Spleen (tissue), 11 donors: Measurements from ENCODE around the gene CHCT1. TPM values are rescaled to one million over a fixed set of nuclear protein-coding genes. Genes with fewer than 3 reads are reported as not detected.

Source experiments
- DNase-seq: peaks from one replicate; pipeline ENCODE4 v3.0.0-alpha.2; 2020
- H3K27ac ChIP-seq, 8 donors: fragments of 200-600 bp; sonication (generic) in 7 of 8; 1 replicate in 4 of 8; 2 replicates in 4 of 8; pipeline versions ENCODE4 v1.5.0 to v1.8.0; 2016 to 2021; ENCODE audit warnings: inconsistent platforms in 4 of 8, mild to moderate bottlenecking in 4 of 8, moderate library complexity in 1 of 8
- H3K27me3 ChIP-seq, 7 donors: fragments of 200-600 bp; sonication (generic) in 6 of 7; replicated peaks in 1 of 7; 1 replicate in 4 of 7; 2 replicates in 3 of 7; pipeline versions ENCODE4 v1.5.0 to v1.8.0; 2016 to 2021; ENCODE audit warnings: inconsistent platforms in 3 of 7, mild to moderate bottlenecking in 1 of 7
- H3K36me3 ChIP-seq, 6 donors: fragments of 200-600 bp; sonication (generic) in 5 of 6; 1 replicate in 4 of 6; 2 replicates in 2 of 6; pipeline versions ENCODE4 v1.5.0 to v1.8.0; 2016 to 2021; ENCODE audit warnings: inconsistent platforms in 2 of 6
- H3K4me1 ChIP-seq, 6 donors: fragments of 200-600 bp; sonication (generic) in 5 of 6; 1 replicate in 3 of 6; 2 replicates in 3 of 6; pipeline versions ENCODE4 v1.5.0 to v1.8.0; 2016 to 2021; ENCODE audit warnings: inconsistent platforms in 3 of 6
- H3K4me3 ChIP-seq, 8 donors: fragments of 200-600 bp; sonication (generic) in 7 of 8; 1 replicate in 4 of 8; 2 replicates in 4 of 8; pipeline versions ENCODE4 v1.5.0 to v1.8.0; 2016 to 2021; ENCODE audit warnings: inconsistent platforms in 4 of 8, mild to moderate bottlenecking in 4 of 8, moderate library complexity in 2 of 8
- H3K9me3 ChIP-seq, 8 donors: fragments of 200-600 bp; sonication (generic) in 7 of 8; 1 replicate in 4 of 8; 2 replicates in 4 of 8; pipeline versions ENCODE4 v1.5.0 to v1.8.0; 2016 to 2021; ENCODE audit warnings: inconsistent platforms in 4 of 8
- POLR2A ChIP-seq, 3 donors: fragments of 450-650 bp; IDR thresholded peaks; one replicate each; pipeline ENCODE4 v1.5.1; 2017; ENCODE audit warnings: antibody characterized with exemption in 3 of 3, mild to moderate bottlenecking in 1 of 3
- POLR2AphosphoS5 ChIP-seq, 3 donors: sonication (generic); formaldehyde crosslinking; IDR thresholded peaks; one replicate each; pipeline ENCODE4 v1.5.1; 2017; ENCODE audit warnings: antibody characterized with exemption in 3 of 3
- WGBS, 5 donors: extraction: QIAGEN DNeasy Blood & Tissue Kit in 3 of 5; methylation state at CpG; one replicate each; pipeline versions ENCODE4 v1.1.5 to v1.1.7; 2013 to 2018; 5-methylcytosine and 5-hydroxymethylcytosine counted together
- intact Hi-C: fragments of 100-400 bp; cut with DNase I; formaldehyde crosslinking; loops from one replicate; pipeline ENCODE4 v1.15.0; 2023; ENCODE audit warnings: low total_unique reads
- polyA plus RNA-seq, 3 donors: library from polyadenylated mRNA; stranded (reverse); fragments of 200-250 nt; gene quantifications; one replicate each; pipeline ENCODE4 v1.2.1, GENCODE V29; 2013
- total RNA-seq, 7 donors: library from RNA; depleted of rRNA in 3 of 7; stranded (reverse); fragments of >200 nt in 3 of 7; fragmentation: NEBNext Ultra II Directional in 4 of 7; extraction: Animal tissue kit (Norgen Biotek cat#: 25700) in 4 of 7; gene quantifications; one replicate each; pipeline versions ENCODE4 v1.1.0 to v1.2.1, GENCODE V29; 2016 to 2021
- TF ChIP-seq, protein P1 (sequence below), 11 experiments: fragments of 200-600 bp in 7 of 11; fragments of 450-650 bp in 4 of 11; sonication (generic) in 4 of 11; IDR thresholded peaks in 8 of 11; conservative IDR thresholded peaks in 3 of 11; 1 replicate in 7 of 11; 2 replicates in 4 of 11; pipeline versions ENCODE4 v1.4.0 to v1.8.0; 2016 to 2021; ENCODE audit warnings: antibody characterized with exemption in 11 of 11, inconsistent platforms in 4 of 11, mild to moderate bottlenecking in 1 of 11
- donor health status: healthy with polysubstance abuse.
- donor health status: DM: no; HTN: no; CAD: no; lungs with moderate emphysema.
- donor health status: DM: no; HTN: no; CAD: no.
- donor health status: Bipolar disorder and iron deficiency.
- donor health status: healthy.
- donor health status: DM: no; HTN: no; CAD: no.
- donor health status: DM: yes; HTN: yes; CAD: no.

CHCT1 gene
- total and polyA plus RNA-seq, 10 donors = 0.22 to 0.52 (median 0.36) TPM; not detected in 4

DNA sequence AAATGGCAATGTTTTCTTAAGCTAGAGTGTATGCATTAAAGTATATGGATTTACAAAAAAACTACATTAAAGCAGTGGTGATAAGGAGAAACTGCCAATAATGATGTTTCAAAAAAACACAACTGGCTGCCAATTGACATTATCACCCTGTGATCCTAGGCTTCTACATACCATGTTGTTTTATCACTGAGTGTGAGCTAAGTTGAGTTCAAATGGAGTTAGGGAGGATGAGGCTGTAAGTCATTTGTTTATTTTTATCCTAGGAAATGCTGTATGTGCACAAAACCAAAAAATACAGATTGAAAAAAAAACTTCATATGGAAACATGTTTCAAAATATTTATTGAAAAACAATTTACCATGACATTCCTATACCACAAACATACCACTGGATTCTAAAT, 22.9 kb downstream of the CHCT1 start:
- no peaks in the 10 kb centered on the region for H3K27me3 ChIP-seq
- no peaks in the 10 kb centered on the region for H3K4me1 ChIP-seq
- no peak overlapping the region for H3K4me3 ChIP-seq
- no peak for DNase-seq
- intact Hi-C loops = no loop called here
- H3K27ac ChIP-seq = no peak overlapping the region
- peaks cover 0 to 65% (median 31%) of the 10 kb centered on the region in 6 donors for H3K36me3 ChIP-seq
- no peak for TF ChIP-seq POLR2A (IDR thresholded peaks at IDR 0.05)
- TF ChIP-seq, protein P1, sequence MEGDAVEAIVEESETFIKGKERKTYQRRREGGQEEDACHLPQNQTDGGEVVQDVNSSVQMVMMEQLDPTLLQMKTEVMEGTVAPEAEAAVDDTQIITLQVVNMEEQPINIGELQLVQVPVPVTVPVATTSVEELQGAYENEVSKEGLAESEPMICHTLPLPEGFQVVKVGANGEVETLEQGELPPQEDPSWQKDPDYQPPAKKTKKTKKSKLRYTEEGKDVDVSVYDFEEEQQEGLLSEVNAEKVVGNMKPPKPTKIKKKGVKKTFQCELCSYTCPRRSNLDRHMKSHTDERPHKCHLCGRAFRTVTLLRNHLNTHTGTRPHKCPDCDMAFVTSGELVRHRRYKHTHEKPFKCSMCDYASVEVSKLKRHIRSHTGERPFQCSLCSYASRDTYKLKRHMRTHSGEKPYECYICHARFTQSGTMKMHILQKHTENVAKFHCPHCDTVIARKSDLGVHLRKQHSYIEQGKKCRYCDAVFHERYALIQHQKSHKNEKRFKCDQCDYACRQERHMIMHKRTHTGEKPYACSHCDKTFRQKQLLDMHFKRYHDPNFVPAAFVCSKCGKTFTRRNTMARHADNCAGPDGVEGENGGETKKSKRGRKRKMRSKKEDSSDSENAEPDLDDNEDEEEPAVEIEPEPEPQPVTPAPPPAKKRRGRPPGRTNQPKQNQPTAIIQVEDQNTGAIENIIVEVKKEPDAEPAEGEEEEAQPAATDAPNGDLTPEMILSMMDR (IDR thresholded peaks at IDR 0.05 in 8 of 11, conservative IDR thresholded peaks at IDR 0.05 in 3 of 11) = no peak
- no peak for TF ChIP-seq POLR2AphosphoS5 (IDR thresholded peaks at IDR 0.05)
- no peaks in the 10 kb centered on the region for H3K9me3 ChIP-seq

- intact Hi-C loops = no loop called here
- TF ChIP-seq POLR2AphosphoS5 (IDR thresholded peaks at IDR 0.05) = no peak
- no peak for TF ChIP-seq POLR2A (IDR thresholded peaks at IDR 0.05)
- TF ChIP-seq, protein P1 (IDR thresholded peaks at IDR 0.05 in 8 of 11, conservative IDR thresholded peaks at IDR 0.05 in 3 of 11) = no peak
- Histone ChIP-seq H3K27ac (no peak overlapping the region), H3K4me1 (no peaks in the 10 kb centered on the region), H3K9me3 (no peaks in the 10 kb centered on the region), H3K36me3 (peaks cover 0 to 87% (median 52%) of the 10 kb centered on the region in 6 donors), H3K4me3 (no peak overlapping the region), H3K27me3 (no peaks in the 10 kb centered on the region)
- DNase-seq = no peak
- WGBS, 5 donors = 92 to 97% (median 95%) methylated on average over 8 of the region's 8 CpGs
These were observed 25.1 kb downstream of the CHCT1 start for GRCh38 chr17:60447375-60447774.

GRCh38 chr17:60451071-60451470, 28.8 kb downstream of the CHCT1 start:
- 95 to 100% (median 98%) methylated on average over 1 of the region's 1 CpG for WGBS, 5 donors
- TF ChIP-seq, protein P1 (IDR thresholded peaks at IDR 0.05 in 8 of 11, conservative IDR thresholded peaks at IDR 0.05 in 3 of 11) = no peak
- no peak for TF ChIP-seq POLR2AphosphoS5 (IDR thresholded peaks at IDR 0.05)
- TF ChIP-seq POLR2A (IDR thresholded peaks at IDR 0.05) = no peak
- no peak for DNase-seq
- Histone ChIP-seq H3K27ac (no peak overlapping the region), H3K4me1 (no peaks in the 10 kb centered on the region), H3K9me3 (no peaks in the 10 kb centered on the region), H3K27me3 (no peaks in the 10 kb centered on the region), H3K36me3 (peaks cover 0 to 100% (median 83%) of the 10 kb centered on the region in 6 donors), H3K4me3 (no peak overlapping the region)
- intact Hi-C loops = no loop called here

DNA sequence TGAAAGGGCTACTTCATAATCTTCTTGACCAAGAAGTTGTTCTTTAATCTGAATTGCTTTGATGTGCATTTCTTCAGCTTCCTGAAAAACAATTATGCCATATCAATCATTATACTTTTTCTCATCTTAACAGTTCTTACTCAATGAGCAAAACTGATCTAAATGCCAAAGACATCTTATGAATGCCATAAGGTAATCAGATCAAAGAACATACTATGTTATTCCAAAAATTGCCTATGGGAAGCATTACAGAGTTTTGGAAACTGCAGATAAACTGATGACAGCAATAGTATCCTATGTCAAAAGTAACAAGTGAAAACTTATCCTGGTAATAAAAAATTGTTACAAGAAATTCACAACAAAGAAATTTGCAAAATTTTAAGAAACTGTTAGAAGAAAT, 29.7 kb downstream of the CHCT1 start:
- Histone ChIP-seq H3K36me3 (peaks cover 0 to 100% (median 83%) of the 10 kb centered on the region in 6 donors), H3K27me3 (no peaks in the 10 kb centered on the region), H3K4me1 (no peaks in the 10 kb centered on the region), H3K9me3 (no peaks in the 10 kb centered on the region), H3K4me3 (no peak overlapping the region), H3K27ac (no peak overlapping the region)
- no peak for DNase-seq
- intact Hi-C loops = no loop called here
- TF ChIP-seq POLR2A (IDR thresholded peaks at IDR 0.05) (no peak), POLR2AphosphoS5 (IDR thresholded peaks at IDR 0.05) (no peak)
- TF ChIP-seq, protein P1 (IDR thresholded peaks at IDR 0.05 in 8 of 11, conservative IDR thresholded peaks at IDR 0.05 in 3 of 11) = no peak
